ENCODE results near the gene OPALIN. TPM values are rescaled to one million over a fixed set of nuclear protein-coding genes. Genes with fewer than 3 reads are reported as not detected.

Gene OPALIN
- total RNA-seq = not detected in 2 replicates

DNA sequence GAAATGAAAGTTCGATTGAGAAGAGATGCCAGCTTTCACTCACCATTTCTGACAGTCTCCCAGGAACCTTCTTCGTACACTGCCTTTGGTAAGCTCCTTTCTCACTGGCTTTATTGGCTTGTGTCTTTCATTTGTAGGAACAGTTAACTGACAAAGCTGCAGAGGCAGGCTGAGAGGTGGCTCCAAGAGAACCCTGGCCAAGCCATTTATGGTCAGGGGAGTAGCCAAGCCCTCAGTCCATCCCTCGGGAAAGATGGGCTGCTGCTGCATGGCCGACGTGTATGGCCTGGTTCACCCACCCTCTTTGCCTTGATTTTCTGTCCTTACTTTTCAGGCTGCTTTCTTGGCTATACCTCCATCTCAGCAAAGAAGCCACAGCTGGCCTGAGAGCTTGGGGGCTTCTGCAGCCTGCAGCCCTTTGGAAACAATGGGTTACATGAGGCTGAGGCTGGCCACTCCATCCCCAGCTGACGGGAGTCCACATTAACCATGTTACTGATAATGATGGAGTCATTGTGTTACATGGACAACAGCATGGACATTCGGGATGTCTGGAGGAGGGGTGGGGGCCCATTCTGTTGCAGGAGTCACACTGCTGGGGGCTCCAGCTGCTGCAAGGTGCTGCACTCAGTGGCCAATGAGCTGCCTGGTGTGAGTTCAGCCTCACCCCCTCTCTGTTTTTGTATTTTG is at the start of gene OPALIN:
Gene OPALIN (minus strand): TSS at position 152 of the 690 bp plus-strand sequence. CDS start 106 bp downstream, at position 46.

DNA sequence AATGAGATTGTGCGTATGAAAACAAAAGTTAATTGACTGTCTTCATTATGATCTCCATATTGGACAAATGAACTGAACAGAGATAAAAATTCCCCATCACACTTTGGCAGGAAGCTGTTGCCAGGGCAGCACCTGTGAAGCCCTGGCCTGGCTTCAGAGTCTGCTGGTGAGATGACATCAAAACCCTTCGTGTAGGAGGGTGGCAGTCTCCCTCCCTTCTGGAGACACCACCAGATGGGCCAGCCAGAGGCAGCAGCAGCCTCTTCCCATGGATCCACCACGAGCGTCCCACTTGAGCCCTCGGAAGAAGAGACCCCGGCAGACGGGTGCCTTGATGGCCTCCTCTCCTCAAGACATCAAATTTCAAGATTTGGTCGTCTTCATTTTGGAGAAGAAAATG is 54.6 kb downstream of the OPALIN start, which contains the start of gene DNTT:
Gene DNTT (plus strand): TSS at position 205 of the 400 bp plus-strand sequence. CDS start 64 bp downstream, at position 269.

Other genes with a start within 250 kb of the OPALIN start
- gene ZNF518A, start 228.7 kb downstream of the OPALIN start, total RNA-seq = 10.6 and 15.6 TPM in 2 replicates
- 0.09 and 0.16 TPM in 2 replicates for gene BLNK, start 87.4 kb downstream of the OPALIN start, total RNA-seq
- gene DNTT, start 54.6 kb downstream of the OPALIN start, total RNA-seq = not detected in 2 replicates
- gene TLL2, start 154.9 kb upstream of the OPALIN start, total RNA-seq = under 0.01 TPM in 2 replicates
- 98.5 and 108 TPM in 2 replicates for gene TM9SF3, start 228.0 kb upstream of the OPALIN start, total RNA-seq